ENCODE data around the gene ANKH. TPM values are rescaled to one million over a fixed set of nuclear protein-coding genes. Genes with fewer than 3 reads are reported as not detected.

Gene ANKH
- total and polyA plus RNA-seq, 4 donors = 10.8 to 46.7 (median 17.2) TPM

GRCh38 chr5:14913096-14913495 is 41.5 kb upstream of the ANKH start:
- H3K36me3 ChIP-seq (ENCODE audit: control insufficient read depth in 4 of 4, insufficient read depth in 4 of 4, low read length in 4 of 4) = no peaks in the 10 kb centered on the region
- WGBS, 2 donors = 79 to 85% methylated on average over 5 of the region's 5 CpGs
- TF ChIP-seq CTCF (IDR thresholded peaks at IDR 0.05; ENCODE audit: control extremely low read depth, extremely low read depth) = no peak
- no peak for DNase-seq
- H3K9ac ChIP-seq (ENCODE audit: insufficient read depth in 1 of 2, low read length in 2 of 2) = no peak overlapping the region
- H3K27ac ChIP-seq (ENCODE audit: low read depth in 1 of 2, low read length in 1 of 2) = no peak overlapping the region
- H3K9me3 ChIP-seq (ENCODE audit: control insufficient read depth in 4 of 4, insufficient read depth in 3 of 4, low read length in 3 of 4) = no peaks in the 10 kb centered on the region
- peaks cover 0 to 3% (median 0%) of the 10 kb centered on the region in 5 donors for H3K4me1 ChIP-seq (ENCODE audit: control insufficient read depth in 5 of 5, insufficient read depth in 5 of 5, low read length in 5 of 5)
- no peak for ATAC-seq (ENCODE audit: insufficient read depth, low FRiP score)
- peaks cover 0 to 4% (median 0%) of the 10 kb centered on the region in 3 donors for H3K27me3 ChIP-seq (ENCODE audit: control insufficient read depth in 3 of 3, insufficient read depth in 3 of 3, low read length in 2 of 3)
- no peak overlapping the region for H3K4me3 ChIP-seq

- Histone ChIP-seq H3K27ac (ENCODE audit: low read depth in 1 of 2, low read length in 1 of 2) (no peak overlapping the region), H3K27me3 (ENCODE audit: control insufficient read depth in 3 of 3, insufficient read depth in 3 of 3, low read length in 2 of 3) (peaks cover 0 to 4% (median 0%) of the 10 kb centered on the region in 3 donors), H3K36me3 (ENCODE audit: control insufficient read depth in 4 of 4, insufficient read depth in 4 of 4, low read length in 4 of 4) (no peaks in the 10 kb centered on the region), H3K9ac (ENCODE audit: insufficient read depth in 1 of 2, low read length in 2 of 2) (no peak overlapping the region), H3K4me1 (ENCODE audit: control insufficient read depth in 5 of 5, insufficient read depth in 5 of 5, low read length in 5 of 5) (no peaks in the 10 kb centered on the region), H3K4me3 (no peak overlapping the region), H3K9me3 (ENCODE audit: control insufficient read depth in 4 of 4, insufficient read depth in 3 of 4, low read length in 3 of 4) (no peaks in the 10 kb centered on the region)
- 91 to 95% methylated on average over 7 of the region's 7 CpGs for WGBS, 2 donors
- DNase-seq = no peak
- no peak for TF ChIP-seq CTCF (IDR thresholded peaks at IDR 0.05; ENCODE audit: control extremely low read depth, extremely low read depth)
- ATAC-seq (ENCODE audit: insufficient read depth, low FRiP score) = no peak
Measured at GRCh38 chr5:14912206-14912605, 40.6 kb upstream of the ANKH start.

GRCh38 chr5:14909369-14909768 is 37.8 kb upstream of the ANKH start:
- no peak for DNase-seq
- no peak overlapping the region for H3K9ac ChIP-seq (ENCODE audit: insufficient read depth in 1 of 2, low read length in 2 of 2)
- ATAC-seq (ENCODE audit: insufficient read depth, low FRiP score) = no peak
- H3K9me3 ChIP-seq (ENCODE audit: control insufficient read depth in 4 of 4, insufficient read depth in 3 of 4, low read length in 3 of 4) = peaks cover 0 to 2% (median 0%) of the 10 kb centered on the region in 4 donors
- H3K27me3 ChIP-seq (ENCODE audit: control insufficient read depth in 3 of 3, insufficient read depth in 3 of 3, low read length in 2 of 3) = peaks cover 0 to 4% (median 0%) of the 10 kb centered on the region in 3 donors
- H3K36me3 ChIP-seq (ENCODE audit: control insufficient read depth in 4 of 4, insufficient read depth in 4 of 4, low read length in 4 of 4) = no peaks in the 10 kb centered on the region
- no peak for TF ChIP-seq CTCF (IDR thresholded peaks at IDR 0.05; ENCODE audit: control extremely low read depth, extremely low read depth)
- no peaks in the 10 kb centered on the region for H3K4me1 ChIP-seq (ENCODE audit: control insufficient read depth in 5 of 5, insufficient read depth in 5 of 5, low read length in 5 of 5)
- H3K27ac ChIP-seq (ENCODE audit: low read depth in 1 of 2, low read length in 1 of 2) = no peak overlapping the region
- WGBS, 2 donors = 93 to 98% methylated on average over 2 of the region's 2 CpGs
- H3K4me3 ChIP-seq = no peak overlapping the region

- Histone ChIP-seq H3K4me3 (no peak overlapping the region), H3K27ac (ENCODE audit: low read depth in 1 of 2, low read length in 1 of 2) (no peak overlapping the region), H3K4me1 (ENCODE audit: control insufficient read depth in 5 of 5, insufficient read depth in 5 of 5, low read length in 5 of 5) (no peaks in the 10 kb centered on the region), H3K36me3 (ENCODE audit: control insufficient read depth in 4 of 4, insufficient read depth in 4 of 4, low read length in 4 of 4) (no peaks in the 10 kb centered on the region), H3K9me3 (ENCODE audit: control insufficient read depth in 4 of 4, insufficient read depth in 3 of 4, low read length in 3 of 4) (peaks cover 0 to 2% (median 0%) of the 10 kb centered on the region in 4 donors), H3K9ac (ENCODE audit: insufficient read depth in 1 of 2, low read length in 2 of 2) (no peak overlapping the region), H3K27me3 (ENCODE audit: control insufficient read depth in 3 of 3, insufficient read depth in 3 of 3, low read length in 2 of 3) (peaks cover 0 to 4% (median 0%) of the 10 kb centered on the region in 3 donors)
- no peak for TF ChIP-seq CTCF (IDR thresholded peaks at IDR 0.05; ENCODE audit: control extremely low read depth, extremely low read depth)
- 67 to 81% methylated on average over 6 of the region's 6 CpGs for WGBS, 2 donors
- DNase-seq (no peak), ATAC-seq (ENCODE audit: insufficient read depth, low FRiP score) (no peak)
Measured at GRCh38 chr5:14908172-14908571, 36.6 kb upstream of the ANKH start.
